Hematopoietic multipotent progenitor cell treated with erythropoietin and hydrocortisone succinate and interleukin-3 and kit ligand, for 8 days (in vitro differentiated cells): ENCODE measurements around the gene GUCY1A2.
"Not testable (repeated sequence)": the region's sequence is repeated elsewhere in the genome, so short reads cannot be mapped to it uniquely, and the experiment has no call there.

Experiments used
- DNase-seq: peaks from one replicate; pipeline ENCODE4 v3.0.0-alpha.2; 2015

The GUCY1A2 gene

DNA sequence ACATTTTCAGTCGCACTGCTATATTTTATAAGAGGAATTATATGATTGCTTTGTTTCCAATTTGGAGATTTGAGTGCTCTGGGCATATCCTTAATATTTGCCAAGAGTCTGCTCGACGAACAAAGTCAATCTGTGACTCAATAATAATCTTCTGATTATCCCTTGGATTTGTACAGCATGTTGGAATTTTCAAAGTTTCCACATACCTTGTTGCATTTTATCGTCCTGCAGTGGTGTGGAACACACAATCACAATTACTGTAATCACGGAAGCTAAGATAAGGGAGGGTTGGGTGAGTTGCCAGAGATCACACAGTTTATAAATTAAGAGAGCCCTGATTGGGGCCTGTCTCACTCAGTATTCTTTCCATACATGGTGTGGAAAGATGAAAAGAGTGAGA, 189.3 kb downstream of the GUCY1A2 start:
- DNase-seq = no peak

- DNase-seq = no peak
These were observed 189.7 kb downstream of the GUCY1A2 start for GRCh38 chr11:106828576-106828975.

GRCh38 chr11:106827687-106828086, 190.6 kb downstream of the GUCY1A2 start:
- no peak for DNase-seq

GRCh38 chr11:106826558-106826957, 191.7 kb downstream of the GUCY1A2 start:
- DNase-seq = not testable (repeated sequence)

DNA sequence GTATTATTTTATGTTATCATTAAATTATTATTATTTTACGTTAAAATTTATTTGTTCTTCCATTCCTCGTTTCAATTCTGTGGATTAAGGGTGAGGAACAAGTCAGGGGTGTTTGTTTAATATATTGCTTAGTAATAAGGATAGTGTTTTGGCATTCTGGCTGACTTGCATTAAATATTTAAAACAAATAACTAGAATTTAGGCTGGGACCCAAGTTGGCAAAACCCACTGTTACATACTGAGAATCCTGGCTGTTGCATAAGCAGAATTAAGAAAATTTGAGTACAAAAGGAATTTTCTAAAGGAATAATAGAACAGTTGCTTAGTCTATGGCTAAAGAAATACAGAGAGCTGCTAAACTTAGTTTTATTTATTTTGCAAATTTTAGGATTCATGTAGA, 196.4 kb downstream of the GUCY1A2 start:
- DNase-seq = no peak

- no peak for DNase-seq
These were observed 197.0 kb downstream of the GUCY1A2 start for GRCh38 chr11:106821291-106821690.

- no peak for DNase-seq
These were observed 199.8 kb downstream of the GUCY1A2 start for GRCh38 chr11:106818443-106818842.

- DNase-seq = no peak
These were observed 203.1 kb downstream of the GUCY1A2 start for GRCh38 chr11:106815209-106815608.

DNA sequence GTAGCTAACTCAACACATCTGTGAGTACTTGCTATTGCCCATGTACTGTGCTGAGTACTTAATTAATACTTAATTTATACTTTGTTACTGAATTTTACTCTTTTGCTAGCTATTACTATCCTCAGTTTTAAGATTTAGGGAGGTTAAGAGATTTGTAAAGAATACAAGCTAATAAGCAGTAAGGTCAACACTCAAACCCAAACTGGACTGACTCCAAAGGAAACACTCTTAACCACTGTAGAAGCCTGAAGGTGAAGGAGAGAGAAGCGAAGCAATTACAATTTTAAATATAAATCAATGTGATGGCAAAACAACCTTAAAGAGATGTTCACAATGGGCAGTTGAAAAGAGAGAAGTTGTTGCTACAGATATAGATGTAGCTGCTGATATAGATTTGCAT, 204.5 kb downstream of the GUCY1A2 start:
- no peak for DNase-seq

DNA sequence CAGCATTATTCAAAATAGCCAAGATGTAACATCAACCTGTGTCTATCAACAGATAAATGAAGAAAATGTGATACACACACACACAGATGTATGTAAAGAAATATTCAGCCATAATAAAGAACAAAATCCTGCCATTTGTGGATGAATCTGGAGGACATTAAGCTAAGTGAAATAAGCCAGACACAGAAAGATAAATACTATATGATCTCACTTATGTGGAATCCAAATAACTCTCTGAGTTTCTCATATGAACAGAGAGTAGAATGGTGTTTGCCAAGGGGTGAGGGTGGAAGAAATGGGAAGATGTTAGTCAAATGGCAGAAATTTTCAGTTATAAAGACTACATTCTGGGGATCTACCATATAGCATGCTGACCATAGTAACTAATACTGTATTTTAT, 224.2 kb downstream of the GUCY1A2 start:
- DNase-seq = no peak

DNA sequence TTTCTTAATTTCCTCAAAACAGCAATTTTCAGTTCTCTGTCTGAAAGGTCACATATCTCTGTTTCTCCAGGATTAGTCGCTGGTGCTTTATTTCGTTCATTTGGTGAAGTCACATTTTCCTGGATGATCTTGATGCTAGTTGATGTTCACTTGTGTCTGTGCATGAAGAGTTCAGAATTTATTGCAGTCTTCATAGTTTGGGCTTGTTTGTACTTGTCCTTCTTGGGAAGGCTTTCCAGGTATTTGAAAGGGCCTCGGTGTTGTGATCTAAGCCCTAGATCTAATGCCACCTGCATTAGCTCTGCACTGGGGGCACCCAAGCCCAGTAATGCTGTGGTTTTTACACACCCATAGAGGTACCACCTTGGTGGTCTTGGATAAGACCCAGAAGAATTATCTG, 228.9 kb downstream of the GUCY1A2 start:
- DNase-seq = no peak

- DNase-seq = no peak
These were observed 230.8 kb downstream of the GUCY1A2 start for GRCh38 chr11:106787454-106787853.

GRCh38 chr11:106785913-106786650, 232.2 kb downstream of the GUCY1A2 start:
- DNase-seq = no peak

DNA sequence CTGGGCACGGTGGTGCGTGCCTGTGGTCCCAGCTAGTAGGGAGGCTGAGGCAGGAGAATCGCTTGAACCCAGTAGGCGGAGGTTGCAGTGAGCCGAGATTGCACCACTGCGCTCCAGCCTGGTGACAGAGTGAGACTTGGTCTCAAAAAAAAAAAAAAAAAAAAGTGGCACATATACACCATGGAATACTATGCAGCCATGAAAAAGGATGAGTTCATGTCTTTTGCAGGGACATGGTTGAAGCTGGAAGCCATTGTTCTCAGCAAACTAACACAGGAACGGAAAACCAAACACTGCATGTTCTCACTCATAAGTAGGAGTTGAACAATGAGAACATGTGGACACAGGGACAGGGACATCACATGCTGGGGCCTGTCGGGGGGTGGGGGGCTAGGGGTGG, 241.0 kb downstream of the GUCY1A2 start:
- DNase-seq = not testable (repeated sequence)

- no peak for DNase-seq
These were observed 247.7 kb downstream of the GUCY1A2 start for GRCh38 chr11:106770489-106771085.

DNA sequence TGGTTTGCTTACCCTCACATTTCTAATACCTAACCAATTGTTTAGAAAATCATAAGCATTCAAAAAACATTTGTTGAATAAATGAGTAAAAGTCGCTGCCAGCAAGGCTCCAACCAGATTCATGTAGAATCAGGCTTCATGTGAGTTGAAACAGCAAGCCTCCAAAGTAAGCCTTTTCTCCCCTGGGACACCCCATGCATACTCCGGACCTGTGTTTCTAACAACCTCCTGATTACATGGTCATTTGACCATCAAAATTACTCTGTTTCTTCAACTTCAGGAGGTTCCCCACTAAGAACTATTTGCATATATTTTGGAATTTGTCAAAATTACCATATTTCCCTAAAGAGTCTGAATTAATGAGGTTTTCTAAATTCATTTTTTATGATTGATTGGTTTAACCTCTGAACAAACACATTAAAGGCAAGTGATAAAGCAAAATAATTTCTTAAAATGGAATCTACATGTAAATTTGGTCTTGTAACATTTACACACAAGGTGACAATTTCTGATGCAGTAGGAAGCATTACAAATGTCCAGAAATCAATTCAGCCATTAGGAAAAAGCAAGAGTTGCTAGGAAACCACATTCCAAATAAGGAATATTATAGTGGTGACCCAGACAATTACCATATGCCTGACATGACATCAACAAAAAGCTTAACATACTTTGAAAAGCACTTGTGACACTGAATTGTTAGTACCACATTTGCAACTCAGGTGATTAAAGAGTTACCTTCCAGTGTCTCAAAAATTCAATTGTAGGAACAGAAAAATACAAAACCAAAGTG, 252.6 kb downstream of the GUCY1A2 start:
- no peak for DNase-seq

GRCh38 chr11:106763501-106763900, 254.8 kb downstream of the GUCY1A2 start:
- no peak for DNase-seq

DNA sequence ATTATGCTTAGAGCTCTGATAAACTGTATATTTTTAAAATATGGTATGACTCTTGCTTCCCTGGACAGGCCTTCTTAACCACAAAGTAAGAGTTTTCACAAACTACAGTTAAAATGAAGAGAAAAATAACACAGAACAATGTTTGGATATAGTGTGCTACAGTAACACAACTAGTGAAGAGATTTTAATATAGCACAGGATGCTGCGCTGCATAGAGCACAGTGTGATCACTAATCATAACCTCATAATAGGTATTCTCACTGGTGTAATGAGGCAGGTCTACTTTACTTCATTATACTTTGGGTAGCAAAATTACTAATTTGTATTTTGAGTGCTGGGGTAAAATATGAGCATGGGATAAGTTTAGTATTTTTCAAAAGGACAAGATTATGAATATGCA, 256.5 kb downstream of the GUCY1A2 start:
- no peak for DNase-seq

DNA sequence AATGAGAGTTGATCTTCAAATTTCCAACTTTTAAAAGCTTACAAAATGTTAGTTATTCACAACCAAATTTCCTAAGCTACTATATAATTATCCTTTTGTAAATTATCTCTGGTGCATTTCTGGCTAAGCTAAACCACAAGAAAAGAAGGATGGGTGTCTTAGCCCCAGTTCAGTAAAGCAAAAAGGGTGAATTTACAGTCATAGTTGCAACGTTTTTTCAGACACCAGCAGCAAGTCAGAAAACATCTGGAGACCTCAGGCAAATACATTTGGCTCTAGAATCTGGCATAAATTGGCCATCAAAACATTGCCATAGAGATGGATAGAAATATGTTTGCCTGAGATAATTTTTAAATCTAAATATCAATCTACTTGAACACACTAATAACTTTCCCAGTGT, 257.0 kb downstream of the GUCY1A2 start:
- no peak for DNase-seq

DNA sequence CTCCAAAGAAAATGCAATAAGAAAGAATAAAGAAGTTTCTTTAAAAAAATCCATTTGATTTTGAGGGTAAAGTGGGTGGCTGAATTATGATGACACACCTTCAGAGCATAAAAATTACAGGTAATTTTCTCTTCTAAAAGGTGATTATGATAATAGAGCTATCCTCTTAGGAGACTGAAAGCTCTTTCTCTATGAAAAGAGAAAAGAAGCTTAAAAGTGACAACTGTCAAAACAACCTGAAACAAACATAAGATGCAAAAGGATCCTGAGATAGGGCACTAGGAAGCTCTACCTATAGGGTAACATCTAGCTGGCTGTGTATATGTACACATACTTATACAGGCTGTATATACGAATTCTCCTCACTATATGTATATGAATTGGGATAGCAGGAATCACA, 270.2 kb downstream of the GUCY1A2 start:
- no peak for DNase-seq

DNA sequence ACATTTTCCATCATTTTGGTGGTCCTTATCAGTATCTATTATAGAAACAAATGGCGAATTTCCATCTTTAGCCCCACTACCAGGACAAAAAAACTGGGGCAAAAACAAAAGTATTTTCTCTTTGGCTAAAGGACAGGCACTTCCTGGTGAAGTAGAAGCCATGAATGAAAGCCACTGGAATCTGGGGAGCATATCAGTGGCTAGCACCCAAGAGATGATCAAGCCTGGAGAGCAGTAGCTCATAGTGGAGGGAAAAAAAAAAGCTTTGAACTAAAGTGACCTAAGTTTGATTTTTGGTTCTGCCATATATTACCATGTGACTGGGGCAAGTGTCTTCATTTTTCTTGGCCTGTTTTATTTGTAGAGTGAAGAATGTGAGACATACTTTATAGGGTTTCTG, 272.3 kb downstream of the GUCY1A2 start:
- no peak for DNase-seq

- DNase-seq = no peak
These were observed 284.6 kb downstream of the GUCY1A2 start for GRCh38 chr11:106733635-106734034.

- no peak for DNase-seq
These were observed 289.4 kb downstream of the GUCY1A2 start for GRCh38 chr11:106728859-106729258.

GRCh38 chr11:106728379-106728778, 289.9 kb downstream of the GUCY1A2 start:
- no peak for DNase-seq
